Fibroblast of mammary gland (primary cell): ENCODE results near the gene DDX39A.
"Not testable (repeated sequence)": the region's sequence is repeated elsewhere in the genome, so short reads cannot be mapped to it uniquely, and the experiment has no call there.

Source experiments
- DNase-seq: peaks from one replicate; pipeline ENCODE4 v3.0.0-alpha.2; 2010; ENCODE audit warnings: low read depth
- H3K4me3 ChIP-seq: 2 replicates; pipeline ENCODE4 v1.5.1; 2011; ENCODE audit warnings: low read depth, mild to moderate bottlenecking, low read length, moderate library complexity; ENCODE audit not compliant: control insufficient read depth
- CTCF ChIP-seq: conservative IDR thresholded peaks from 2 replicates; pipeline ENCODE4 v1.5.1; 2011; ENCODE audit warnings: low read depth, low read length, inconsistent platforms; ENCODE audit not compliant: control insufficient read depth, insufficient read depth

DDX39A gene

DNA sequence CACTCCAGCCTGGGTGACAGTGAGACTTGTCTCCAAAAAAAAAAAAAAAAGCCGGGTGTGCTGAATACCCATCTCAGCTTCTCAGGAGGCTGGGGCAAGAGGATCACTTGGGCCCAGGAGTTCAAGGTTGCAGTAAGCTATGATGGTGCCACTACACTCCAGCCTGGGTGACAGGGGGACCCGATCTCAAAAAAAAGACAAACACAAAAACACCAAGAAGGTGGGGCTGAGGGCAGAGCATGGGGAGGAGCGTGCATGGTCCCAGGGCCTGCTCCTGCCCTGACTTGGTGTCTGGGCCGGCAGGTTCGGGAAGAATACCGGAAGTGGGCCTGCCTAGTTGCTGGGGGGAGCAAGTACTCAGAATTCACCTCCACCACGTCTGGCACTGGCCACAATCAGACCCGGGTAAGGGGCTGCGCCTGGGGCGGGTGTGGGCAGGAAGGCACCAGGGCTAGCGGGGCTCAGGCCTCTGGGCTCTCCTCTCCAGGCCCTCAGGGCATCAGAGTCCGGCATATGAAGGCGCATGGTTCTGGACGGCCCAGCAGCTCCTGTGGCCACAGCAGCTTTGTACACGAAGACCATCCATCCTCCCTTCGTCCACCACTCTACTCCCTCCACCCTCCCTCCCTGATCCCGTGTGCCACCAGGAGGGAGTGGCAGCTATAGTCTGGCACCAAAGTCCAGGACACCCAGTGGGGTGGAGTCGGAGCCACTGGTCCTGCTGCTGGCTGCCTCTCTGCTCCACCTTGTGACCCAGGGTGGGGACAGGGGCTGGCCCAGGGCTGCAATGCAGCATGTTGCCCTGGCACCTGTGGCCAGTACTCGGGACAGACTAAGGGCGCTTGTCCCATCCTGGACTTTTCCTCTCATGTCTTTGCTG, 11.3 kb downstream of the DDX39A start:
- no peak for TF ChIP-seq CTCF
- no peak for DNase-seq
- H3K4me3 ChIP-seq, result no peak overlapping the region

GRCh38 chr19:14406645-14407401, 12.3 kb downstream of the DDX39A start:
- no peak overlapping the region for H3K4me3 ChIP-seq
- no peak for TF ChIP-seq CTCF
- no peak for DNase-seq

DNA sequence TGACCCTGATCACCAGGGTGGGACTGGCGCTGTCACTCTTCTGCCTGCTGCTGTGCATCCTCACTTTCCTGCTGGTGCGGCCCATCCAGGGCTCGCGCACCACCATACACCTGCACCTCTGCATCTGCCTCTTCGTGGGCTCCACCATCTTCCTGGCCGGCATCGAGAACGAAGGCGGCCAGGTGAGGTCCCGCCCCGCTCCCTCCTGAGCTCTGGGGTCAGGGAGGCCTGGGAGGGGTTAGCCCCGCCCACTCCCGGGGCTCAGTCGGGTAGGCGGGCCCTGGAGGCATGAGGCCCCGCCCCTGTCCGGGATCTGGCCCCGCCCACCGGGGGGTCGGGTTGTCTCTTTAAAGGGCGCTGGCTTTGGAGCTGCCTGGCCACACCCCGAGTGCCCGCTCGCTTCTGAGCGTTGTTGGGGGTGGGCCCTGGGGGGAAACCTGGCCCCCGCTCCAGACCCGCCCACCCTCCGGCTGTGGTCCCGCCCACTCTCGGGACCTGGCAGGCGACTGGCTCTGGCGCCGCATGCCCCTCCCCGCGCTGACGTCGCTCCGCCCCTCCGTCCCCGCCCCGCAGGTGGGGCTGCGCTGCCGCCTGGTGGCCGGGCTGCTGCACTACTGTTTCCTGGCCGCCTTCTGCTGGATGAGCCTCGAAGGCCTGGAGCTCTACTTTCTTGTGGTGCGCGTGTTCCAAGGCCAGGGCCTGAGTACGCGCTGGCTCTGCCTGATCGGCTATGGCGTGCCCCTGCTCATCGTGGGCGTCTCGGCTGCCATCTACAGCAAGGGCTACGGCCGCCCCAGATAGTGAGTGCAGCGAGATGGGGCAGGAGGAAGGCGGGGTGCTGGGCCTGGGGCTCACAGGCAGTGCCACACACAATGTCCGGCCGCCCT, 13.1 kb downstream of the DDX39A start:
- DNase-seq, result peak; percentile 79
- TF ChIP-seq CTCF, result peak; percentile 50
- H3K4me3 ChIP-seq, result no peak overlapping the region

DNA sequence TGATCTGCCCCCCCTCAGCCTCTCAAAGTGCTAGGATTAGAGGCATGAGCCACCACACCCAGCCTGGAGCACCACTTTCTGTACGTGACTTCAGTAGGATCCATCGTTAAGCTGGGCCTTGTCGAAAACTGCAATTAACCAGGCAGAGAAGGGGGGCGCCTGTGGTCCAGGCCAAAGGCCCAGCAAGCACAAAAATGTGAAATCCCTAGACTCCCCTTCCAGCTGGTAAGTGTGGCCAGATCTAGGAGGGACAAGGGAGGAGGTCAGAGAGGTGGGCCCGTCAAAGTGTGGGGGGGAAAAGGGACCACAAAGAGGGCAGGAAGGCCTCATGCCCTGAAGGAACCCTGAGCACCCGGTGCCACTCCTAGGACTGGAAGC, 13.8 kb downstream of the DDX39A start:
- no peak for TF ChIP-seq CTCF
- no peak for DNase-seq
- H3K4me3 ChIP-seq, result no peak overlapping the region

DNA sequence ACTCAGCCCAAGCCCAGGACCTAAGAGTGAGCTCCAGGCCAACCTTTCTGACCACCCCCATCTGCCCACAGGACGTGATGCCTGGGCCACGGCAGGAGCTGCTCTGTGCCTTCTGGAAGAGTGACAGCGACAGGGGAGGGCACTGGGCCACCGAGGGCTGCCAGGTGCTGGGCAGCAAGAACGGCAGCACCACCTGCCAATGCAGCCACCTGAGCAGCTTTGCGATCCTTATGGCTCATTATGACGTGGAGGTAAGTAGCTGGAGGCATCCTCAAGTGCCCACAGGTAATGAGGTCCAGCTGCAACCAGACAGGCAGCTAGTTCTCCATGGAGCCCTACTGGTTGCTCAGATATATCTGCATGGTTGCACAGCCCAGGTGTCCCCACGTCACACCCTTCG, 14.8 kb downstream of the DDX39A start:
- no peak overlapping the region for H3K4me3 ChIP-seq
- no peak for DNase-seq
- TF ChIP-seq CTCF, result no peak

DNA sequence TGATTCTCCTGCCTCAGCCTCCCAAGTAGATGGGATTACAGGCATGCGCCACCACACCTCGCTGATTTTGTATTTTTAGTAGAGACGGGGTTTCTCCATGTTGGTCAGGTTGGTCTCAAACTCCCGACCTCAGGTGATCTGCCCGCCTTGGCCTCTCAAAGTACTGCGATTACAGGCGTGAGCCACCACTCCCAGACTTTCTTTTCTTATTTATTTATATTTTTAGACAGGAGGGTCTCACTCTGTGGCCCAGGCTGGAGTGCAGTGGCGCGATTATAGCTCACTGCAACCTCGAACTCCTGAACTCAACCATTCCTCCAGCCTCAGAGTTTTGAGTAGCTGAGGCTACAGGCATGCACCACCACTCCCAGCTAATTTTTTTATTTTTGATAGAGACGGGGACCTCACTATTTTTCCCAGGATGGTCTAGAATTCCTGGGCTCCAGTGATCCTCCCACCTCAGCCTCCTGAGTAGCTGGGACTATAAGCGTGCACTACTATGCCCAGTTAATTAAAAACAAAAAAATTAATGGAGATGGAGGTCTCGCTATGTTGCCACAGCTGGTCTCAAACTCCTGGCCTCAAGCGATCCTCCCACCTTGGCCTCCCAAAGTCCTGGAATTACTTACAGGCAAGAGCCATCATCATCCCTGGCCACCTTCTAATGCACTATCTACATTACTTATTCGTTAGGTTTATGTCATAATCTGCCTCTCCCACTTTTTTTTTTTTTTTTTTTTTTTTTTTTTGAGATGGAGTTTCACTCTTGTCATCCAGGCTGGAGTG, 15.8 kb downstream of the DDX39A start:
- not testable (repeated sequence) for H3K4me3 ChIP-seq, DNase-seq
